GM23248 (cell line): ENCODE results near the gene RTTN.

Experiments
- EZH2 ChIP-seq: fragments of 200-600 bp; sonication (generic); IDR thresholded peaks from 2 replicates; pipeline ENCODE4 v1.6.1; 2018; ENCODE audit warnings: antibody characterized with exemption, mild to moderate bottlenecking; ENCODE audit not compliant: insufficient read depth, poor library complexity, severe bottlenecking
- EZH2phosphoT487 ChIP-seq: fragments of 200-600 bp; sonication (generic); IDR thresholded peaks from 2 replicates; pipeline ENCODE4 v1.6.1; 2018; ENCODE audit warnings: antibody characterized with exemption, moderate library complexity, mild to moderate bottlenecking, low read depth; ENCODE audit not compliant: insufficient read depth

GRCh38 chr18:69985239-69985638 lies 220.2 kb downstream of the RTTN start:
- TF ChIP-seq EZH2, result no peak
- TF ChIP-seq EZH2phosphoT487, result no peak
